GM19043 (cell line): Measurements from ENCODE around the gene CCDC12.

Experiments
- ATAC-seq: cut with Tn5 transposase; IDR thresholded peaks from one replicate; pipeline ENCODE4 v1.9.1; 2021; ENCODE audit warnings: low read depth; ENCODE audit not compliant: unreplicated experiment

The CCDC12 gene

DNA sequence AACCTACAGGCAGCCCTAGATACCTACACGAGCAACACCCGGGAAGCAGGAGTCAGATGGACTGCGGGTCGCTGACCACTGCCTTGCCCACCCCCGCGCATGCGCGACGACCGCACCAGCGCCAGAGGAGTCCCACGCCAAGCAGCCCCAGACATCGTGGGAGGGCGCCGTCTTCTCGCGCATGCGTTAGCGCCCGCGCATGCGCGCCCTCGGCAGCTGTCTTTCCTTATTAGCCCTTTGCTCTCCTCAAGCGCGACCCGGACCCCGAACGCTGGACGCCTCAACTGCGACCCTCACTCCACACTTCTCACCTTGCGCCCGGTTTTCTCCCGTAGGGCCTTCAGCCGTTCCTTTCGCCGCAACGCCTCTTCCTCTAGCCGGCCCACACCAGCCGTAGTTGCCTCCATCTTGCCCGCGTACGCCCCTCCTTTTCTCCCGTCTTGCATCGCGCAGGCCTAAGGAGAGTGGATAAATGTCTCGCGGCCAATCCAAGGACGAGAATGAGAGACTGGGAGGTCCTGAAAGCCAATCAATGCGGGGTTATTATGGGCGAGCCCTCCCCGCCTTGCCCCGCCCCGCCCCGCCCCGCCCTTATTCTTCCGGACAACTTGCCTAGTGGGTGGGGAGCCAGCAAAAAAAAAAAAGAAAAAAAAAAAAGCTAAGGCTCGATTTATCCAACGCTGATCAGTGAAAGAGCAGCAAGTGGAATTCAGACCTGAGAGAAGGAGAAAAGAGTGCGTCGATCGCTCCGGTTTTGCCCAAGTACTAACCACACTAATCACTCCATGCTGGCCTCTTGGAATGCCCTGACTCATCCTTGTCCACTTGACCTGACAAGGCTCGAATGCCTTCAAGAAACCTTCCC, at the start of gene CCDC12:
CCDC12 (minus strand) TSS at position 420 of the 865 bp plus-strand sequence; CDS start at position 407, 13 bp downstream.
- peak; percentile 58 for ATAC-seq

DNA sequence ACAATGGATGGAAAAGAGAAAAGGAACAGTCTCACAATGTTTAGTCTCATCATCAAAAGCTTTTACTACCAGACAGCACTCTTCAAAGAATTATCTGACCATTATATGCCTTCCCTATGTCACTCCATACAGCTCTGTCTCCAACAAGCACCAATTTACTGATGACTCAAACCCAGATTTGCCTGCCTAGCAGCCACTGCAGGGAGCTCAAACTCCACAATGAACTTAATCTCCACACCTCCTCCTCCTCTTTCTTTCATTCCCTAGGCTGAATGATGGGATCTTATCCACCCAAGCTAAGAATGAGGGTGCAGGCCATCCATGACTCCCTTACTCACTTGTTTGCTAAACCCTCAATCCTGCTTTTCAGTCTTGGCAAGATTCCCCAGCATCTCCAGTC, 48.4 kb upstream of the CCDC12 start:
- ATAC-seq = no peak

DNA sequence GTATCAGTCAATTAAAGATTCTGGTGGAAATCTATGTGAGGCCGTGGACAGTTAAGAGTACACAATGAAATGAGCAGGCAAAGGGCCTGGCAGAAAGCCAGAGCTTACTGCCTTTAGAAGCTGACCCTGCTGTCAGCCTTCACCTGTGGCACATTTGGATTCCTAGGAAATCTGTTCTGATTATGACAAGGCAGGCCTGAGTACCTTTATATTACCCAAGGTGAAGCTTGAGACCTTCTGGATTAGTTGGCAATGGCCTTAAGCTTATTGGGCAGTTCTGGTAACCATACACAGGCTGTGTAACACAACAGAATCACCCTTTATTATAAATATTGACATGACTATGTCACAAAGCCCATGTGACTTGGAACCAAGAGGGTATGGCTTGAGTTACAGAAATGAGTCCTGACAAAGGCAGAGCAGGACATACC, 46.1 kb upstream of the CCDC12 start:
- no peak for ATAC-seq

DNA sequence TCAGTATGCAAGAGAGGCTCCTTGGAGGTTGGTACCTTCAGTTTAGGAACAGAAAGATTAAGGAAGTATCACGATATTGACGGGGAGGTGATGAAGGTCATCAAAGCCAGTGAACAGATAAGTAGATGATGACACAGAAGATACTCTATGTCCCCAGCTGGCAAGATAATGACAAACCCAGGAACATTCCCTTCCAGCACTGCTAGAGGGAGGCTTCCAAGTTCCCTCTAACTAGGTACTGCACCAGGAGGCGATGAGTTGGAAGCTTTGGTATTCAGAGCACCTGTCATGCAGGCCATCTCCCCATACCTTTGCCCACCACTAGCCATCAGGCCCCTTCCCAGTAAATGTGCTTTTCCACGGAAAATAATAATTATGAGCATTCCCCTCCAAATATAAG, 43.8 kb upstream of the CCDC12 start:
- no peak for ATAC-seq

DNA sequence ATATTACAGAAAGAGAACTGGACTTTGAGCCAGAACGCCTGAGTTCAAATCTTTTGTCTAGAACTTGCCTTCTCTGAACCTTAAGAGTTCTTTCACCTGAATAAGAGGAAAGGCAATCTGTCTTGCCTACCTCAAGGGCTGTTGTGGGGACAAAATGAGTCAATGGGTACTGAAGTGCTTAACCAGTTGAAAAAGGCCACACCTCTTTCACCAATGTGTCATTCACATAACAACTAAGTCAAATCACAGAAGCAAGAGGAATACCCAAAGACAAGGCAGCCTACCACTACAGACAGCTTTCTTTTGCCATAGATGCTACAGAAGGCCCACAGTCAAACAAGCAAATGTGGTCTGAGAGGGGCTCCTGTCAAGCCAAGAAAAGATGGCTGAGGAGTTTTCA, 42.7 kb upstream of the CCDC12 start:
- ATAC-seq = peak; percentile 75

DNA sequence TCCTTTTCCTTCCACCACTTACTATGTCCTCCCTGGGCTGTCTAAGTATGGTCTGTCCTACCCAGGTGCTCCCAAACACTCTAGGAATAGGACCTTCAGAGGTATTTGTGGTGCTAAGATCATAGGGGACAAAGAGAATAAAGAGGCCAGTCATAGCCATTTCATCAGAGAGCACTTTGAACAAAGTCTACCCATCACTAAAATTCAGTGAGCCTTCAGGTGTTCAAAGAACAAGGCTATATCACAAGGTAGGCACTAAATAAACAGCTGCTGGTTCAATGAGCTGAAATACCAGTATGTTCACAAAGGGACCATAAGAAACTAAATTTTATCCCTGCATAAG, 41.7 kb upstream of the CCDC12 start:
- no peak for ATAC-seq

DNA sequence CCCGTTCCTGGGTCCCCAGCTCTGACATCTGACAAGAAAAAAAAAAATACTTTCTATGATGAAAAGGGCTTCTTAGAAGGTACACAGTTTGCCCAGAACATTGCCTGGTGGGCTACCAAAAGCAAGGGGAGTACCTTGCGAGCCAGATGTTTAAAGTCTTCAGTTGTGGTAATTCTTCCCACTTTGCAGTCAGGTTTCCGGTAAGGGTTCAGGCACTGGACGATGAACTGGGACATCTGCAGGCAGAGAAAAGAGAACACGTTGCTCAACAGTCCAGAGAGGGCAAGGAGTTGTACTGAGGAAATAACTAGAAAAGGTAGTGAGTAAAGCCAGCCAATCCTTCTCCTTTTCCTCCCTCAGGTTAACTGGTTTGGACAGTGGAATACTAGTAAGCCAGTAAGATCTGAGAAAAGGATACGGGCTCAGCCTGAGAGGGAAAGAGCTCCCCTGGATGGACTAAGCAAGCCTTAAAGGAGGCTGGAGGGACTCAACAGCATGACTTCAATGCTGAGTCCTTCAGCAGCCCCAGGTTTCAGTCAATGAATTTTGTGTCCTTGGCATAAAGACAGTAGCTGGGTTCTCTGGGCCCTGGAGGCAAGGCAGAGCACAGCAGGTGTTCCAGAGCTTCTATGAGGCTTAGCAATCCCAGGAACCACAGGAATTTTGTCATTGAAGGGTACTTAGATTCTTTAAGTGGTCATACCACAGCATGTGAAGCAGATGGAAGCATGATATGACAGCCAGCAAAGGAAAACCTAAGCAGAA, 41.1 kb upstream of the CCDC12 start:
- no peak for ATAC-seq

DNA sequence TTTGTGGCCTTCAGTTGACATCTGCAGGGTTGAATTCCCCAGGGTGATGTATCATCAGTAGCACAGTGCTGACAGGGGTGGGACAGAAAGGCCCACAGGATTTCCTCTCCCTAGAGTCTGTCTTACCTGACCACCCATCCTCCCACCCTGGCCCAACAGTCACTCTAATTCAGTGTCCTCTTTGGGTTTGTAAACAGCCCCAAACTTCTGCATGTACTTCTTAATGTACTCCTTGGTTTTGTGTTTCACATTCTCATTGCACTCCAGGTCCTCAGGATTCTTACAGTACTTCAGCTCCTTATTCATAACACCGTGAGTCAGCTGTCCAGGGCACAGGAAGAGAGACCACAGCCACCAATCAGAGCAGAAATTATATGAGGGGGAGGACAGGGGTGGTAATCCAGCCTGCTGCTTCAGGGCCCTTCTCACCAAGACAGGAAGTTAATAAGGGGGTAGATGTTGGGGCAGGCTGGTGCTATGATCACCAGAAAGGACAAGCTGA, 40.4 kb upstream of the CCDC12 start:
- ATAC-seq = peak; percentile 45

DNA sequence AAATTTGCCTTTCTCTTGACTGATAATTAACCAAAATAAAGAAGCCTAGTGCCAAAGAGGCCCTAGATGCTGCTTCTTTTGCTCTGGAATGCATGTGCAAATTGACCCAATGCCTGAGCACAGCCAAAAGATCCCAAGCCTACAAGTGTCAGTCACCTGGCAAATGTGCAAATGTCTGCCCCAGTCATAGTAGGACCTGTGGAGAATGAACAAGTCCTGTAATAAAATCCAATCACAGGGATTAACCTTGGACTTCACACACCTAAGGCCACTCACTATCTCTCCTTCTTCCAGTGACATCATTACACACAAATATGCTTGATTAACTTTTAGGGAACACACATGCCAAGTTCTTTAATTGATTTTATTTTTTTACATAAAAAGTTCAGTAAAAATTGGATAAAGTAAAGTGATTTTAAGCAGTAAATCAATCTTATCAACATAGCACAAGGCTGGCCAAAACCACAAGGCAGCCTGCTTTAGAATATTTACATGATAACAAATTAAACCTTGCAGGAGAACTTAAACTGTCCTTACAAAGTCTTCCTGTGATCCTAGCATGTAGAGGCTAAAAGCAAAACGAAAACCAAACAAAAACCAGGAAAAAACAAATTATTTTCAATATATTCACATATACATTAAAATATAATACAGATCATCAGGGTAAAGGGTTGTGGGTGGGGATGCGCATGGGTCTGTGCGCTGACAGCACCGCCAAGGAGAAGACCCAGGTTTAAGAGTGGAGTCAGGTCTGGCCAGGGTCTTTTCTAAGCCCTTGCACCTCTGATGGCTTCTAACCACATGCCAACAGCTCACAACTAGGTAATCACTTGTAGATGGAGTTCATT, 39.8 kb upstream of the CCDC12 start:
- ATAC-seq = no peak

DNA sequence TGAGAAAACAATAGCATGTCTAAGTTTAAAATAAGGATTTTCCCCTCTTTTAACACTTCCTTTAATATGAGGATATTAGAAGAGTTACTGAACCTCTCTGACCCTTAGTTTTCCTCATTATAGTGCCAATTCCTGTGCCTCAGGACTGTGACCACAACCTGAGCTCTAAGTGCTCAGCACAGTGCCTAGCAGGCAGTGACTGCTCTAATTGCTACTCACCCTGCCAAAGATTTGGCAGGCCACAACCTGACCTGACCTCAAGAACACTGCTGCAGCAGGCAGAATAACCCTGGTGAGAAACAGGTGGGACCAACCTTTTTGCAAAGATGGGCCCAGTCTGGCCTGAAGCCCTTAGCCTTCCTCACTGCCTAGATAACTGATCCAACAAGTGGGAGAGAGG, 38.6 kb upstream of the CCDC12 start:
- no peak for ATAC-seq

DNA sequence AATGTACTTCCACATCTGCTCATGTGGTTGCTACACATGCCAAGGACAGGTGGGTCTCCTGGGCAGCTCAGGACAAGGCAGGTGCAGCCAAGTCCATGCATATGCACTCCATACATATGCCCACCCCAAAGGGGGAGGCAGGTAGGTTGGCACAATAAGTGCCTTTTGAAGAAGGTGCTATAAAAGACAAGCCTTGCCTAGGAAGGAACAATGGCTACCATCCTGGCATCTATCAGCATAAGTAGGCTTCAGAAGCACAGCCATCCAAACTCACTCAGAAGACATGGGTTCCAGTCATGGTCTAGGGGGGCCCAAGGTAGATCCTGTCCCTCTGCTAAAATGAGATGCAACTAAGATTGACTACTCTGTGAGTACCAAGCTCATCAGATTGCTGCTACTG, 37.5 kb upstream of the CCDC12 start:
- ATAC-seq = no peak

DNA sequence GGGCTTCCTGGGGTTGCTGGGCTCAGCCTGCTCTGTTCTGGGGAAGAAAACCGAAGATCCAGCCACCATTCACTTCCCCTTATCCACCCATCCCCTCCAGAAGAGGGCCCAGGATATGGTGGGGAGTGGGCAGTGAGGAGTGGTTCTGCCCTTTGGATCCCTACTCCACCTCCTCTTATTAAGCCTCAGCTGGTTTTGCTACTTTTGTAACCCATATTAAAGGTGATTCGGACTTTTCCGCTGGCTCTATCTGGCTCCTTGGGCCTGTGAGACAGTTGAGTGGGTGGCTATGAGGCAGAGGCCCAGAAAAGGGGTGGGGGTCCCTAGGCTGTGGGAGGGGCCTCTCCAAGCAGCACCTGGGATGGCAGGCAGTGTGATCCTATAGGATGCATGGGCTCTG, 36.7 kb upstream of the CCDC12 start:
- ATAC-seq = no peak

DNA sequence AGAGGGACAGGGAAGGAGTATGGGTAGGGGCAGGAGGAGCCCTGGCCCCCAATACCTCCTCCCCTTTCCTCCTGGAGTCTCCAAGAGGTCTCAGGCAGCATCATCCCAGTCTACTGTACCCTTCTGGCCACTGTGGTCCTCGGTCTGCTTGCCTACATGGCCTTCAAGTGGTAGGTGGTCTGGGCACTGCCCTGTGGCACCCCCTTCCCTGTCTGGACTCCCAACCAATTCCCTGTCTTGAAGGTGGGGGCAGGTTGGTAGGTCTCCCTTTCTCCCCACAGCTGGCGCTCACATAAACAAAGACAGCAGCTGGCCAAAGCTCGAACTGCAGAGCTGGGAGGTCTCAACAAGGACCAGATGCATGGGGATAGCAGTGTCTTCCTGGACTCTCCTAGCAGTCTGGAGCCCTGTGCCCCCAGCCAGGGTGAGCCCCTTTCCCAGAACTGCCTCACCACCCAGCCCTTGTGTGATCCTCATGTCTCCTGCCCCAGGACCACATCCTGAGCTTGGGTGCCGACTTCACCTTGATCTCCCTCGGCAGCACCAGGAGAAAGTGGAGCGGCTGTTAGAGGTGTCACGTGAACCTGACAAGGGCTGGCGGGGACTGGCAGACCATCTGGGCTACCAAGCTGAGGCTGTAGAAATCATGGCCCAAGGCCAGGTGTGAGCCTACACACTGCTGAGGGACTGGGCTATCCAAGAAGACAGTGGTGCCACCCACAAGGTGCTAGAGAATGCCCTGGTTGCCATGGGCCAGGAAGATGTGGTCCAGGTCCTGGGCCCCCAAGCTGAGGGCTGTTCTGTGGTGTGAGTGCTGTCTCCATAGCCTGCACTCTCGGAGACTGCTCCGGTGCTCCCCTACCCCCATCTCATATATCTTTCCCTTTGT, 36.0 kb upstream of the CCDC12 start:
- ATAC-seq = no peak

DNA sequence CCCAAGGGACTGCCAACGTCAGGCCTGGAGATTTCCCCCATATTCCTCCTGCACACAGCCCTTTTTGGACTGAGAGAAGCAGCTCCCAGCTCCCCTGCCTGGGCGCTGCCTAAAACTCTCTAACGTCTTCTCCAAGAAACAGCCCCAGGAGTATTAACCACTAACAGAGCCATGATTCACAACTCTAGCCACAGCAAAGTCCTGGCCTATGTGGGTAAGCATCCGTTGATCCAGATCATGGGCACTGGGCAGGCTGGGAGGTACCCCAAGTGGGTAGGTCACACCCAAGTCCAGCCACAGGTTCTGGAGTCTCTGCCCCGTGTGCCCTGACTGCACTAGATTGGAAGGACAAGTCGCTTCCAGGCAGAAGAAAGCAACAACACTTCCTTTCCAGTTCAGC, 34.8 kb upstream of the CCDC12 start:
- ATAC-seq = no peak

DNA sequence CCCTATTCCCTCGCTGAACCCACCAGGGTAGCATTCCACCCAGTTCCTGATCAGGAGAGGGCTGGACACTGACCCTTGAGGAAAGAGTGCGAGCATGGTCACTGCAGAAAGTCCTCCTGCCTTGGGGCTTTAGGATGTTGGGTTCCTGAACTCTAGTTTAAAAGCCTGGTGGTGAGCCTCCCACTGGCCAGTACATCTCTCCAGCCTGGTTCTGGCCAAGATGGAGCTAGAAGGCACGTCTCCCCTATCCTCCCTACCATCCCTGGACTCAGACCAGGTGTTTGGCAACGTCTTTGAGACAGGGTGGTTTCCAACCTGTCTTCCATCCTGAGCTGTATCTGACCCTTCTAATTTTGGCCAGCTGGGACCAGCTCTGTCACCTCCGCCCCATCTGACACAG, 34.4 kb upstream of the CCDC12 start:
- no peak for ATAC-seq

DNA sequence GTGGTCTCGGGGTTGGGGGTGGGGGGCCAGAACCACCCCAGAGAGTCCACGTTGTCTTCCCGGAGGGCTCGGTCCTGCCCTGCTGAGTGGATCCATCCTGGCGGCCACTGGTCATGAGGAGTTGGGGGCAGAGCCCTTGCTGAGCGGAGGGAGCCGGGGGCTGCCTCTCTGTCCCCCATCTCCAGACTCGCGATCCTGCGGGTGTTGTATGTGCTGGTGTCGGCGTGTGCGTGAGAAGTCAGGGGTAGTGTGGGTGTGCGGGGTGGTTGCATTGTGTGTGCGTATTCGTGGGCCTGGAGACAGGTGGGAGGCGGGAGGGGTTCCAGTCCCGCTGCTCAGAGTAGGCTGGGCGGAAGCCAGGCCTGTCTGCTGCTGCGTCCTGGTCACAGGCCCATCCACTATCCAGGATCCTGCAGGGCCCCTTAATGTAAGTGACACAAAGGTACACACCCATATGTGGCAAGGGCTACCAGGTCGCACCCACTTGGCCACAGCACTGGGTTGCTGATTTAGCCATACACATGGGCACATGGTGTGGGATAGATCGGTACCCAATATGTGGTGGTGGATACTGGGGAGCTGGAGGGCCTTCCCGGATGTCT, 33.7 kb upstream of the CCDC12 start:
- no peak for ATAC-seq

DNA sequence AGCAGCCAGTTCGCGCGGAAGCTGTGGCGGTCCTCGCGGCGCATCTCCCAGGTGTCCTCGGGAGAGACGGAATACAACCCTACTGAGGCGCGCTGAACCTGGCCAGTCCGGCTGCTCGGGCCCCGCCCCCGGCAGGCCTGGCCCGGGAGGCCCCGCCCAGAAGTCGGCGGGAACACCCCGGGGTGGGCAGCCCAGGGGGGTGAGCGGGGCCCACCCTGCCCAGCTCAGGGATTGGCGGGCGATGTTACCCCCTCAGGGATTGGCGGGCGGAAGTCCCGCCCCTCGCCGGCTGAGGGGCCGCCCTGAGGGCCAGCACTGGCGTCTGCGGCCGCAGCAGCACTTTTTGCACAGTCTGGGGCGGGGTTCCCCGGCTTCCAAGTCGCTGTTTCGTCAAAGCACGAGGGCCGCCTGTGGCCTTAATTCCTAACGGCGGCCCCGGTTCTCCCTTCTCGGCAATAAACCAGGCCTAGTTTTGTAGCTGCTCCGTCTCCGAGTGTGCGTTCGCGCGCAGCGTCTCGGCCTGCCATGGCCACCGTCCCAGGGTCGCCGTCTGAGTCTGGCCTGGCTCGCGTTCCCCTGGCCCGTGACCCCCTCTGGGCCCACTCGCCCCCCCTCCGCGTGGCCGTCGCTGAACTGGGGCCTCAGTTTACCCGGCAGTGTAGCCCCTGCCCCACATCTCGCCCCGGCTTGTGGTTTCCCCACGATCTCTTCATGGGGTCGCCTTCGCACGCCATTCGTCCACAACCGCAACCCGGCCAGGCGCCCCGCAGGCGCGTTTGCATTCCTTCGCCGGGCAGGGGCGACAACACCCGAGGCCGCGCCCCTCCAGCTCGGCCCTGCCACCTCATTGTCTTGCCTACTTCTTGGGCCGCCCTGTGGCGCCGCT, 32.9 kb upstream of the CCDC12 start:
- ATAC-seq = peak; percentile 90

DNA sequence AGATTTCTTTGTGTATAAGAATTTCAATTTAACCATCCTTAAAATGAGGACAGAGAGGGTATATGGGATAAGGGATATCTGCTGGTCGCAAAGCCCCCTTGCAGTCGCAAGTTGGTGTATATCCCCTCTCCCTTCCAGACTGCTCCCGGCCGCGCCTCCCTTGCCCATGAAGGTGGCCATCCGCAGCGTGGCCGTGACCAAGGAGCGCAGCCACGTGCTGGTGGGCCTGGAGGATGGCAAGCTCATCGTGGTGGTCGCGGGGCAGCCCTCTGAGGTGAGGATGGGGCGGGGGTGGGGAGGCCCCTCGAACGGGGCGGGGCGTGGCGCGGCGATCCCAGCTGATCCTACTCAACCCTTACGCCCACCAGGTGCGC, 32.3 kb upstream of the CCDC12 start:
- no peak for ATAC-seq
